Thyroid gland (tissue), 4 donors: ENCODE data around the gene SCN1A. TPM values are rescaled to one million over a fixed set of nuclear protein-coding genes. Genes with fewer than 3 reads are reported as not detected.
"Not testable (repeated sequence)": the region's sequence is repeated elsewhere in the genome, so short reads cannot be mapped to it uniquely, and the experiment has no call there.

Experiments
- DNase-seq, 2 donors: peaks; one replicate each; pipeline ENCODE4 v3.0.0-alpha.2; 2019
- H3K27ac ChIP-seq, 3 donors: fragments of 200-600 bp; sonication (generic); 1 replicate in 2 of 3; 2 replicates in 1 of 3; pipeline ENCODE4 v1.5.1; 2016 to 2019; ENCODE audit warnings: mild to moderate bottlenecking in 1 of 3, moderate library complexity in 1 of 3
- H3K27me3 ChIP-seq: fragments of 200-600 bp; sonication (generic); one replicate; pipeline ENCODE4 v1.5.1; 2019
- H3K36me3 ChIP-seq, 2 donors: fragments of 200-600 bp; sonication (generic); one replicate each; pipeline ENCODE4 v1.5.1; 2016 to 2019
- H3K4me1 ChIP-seq, 2 donors: fragments of 200-600 bp; sonication (generic); one replicate each; pipeline ENCODE4 v1.5.1; 2017 to 2019
- H3K4me3 ChIP-seq, 3 donors: fragments of 200-600 bp; sonication (generic); replicated peaks in 1 of 3; 1 replicate in 2 of 3; 2 replicates in 1 of 3; pipeline ENCODE4 v1.5.1; 2016; ENCODE audit warnings: mild to moderate bottlenecking in 1 of 3
- H3K9me3 ChIP-seq: fragments of 200-600 bp; sonication (generic); one replicate; pipeline ENCODE4 v1.5.1; 2017
- POLR2A ChIP-seq, 2 donors: fragments of 450-650 bp; IDR thresholded peaks; one replicate each; pipeline ENCODE4 v1.6.1; 2017; ENCODE audit warnings: antibody characterized with exemption in 2 of 2, mild to moderate bottlenecking in 2 of 2, moderate library complexity in 1 of 2
- WGBS, 2 donors: methylation state at CpG; one replicate each; pipeline ENCODE4 v1.1.5; 2017; 5-methylcytosine and 5-hydroxymethylcytosine counted together
- intact Hi-C: fragments of 100-400 bp; cut with DNase I; formaldehyde crosslinking; loops from one replicate; pipeline ENCODE4 v1.15.1; 2023
- total RNA-seq, 4 donors: library from RNA; depleted of rRNA; stranded (reverse); fragments of >200 nt; gene quantifications; one replicate each; pipeline ENCODE4 v1.2.3, GENCODE V29; 2016
- TF ChIP-seq, protein P1 (sequence below), 6 experiments: fragments of 200-600 bp in 3 of 6; fragments of 450-650 bp in 3 of 6; sonication (generic) in 3 of 6; IDR thresholded peaks; one replicate each; pipeline ENCODE4 v1.5.1; 2016 to 2019; ENCODE audit warnings: antibody characterized with exemption in 6 of 6, mild to moderate bottlenecking in 2 of 6, inconsistent platforms in 1 of 6, moderate library complexity in 1 of 6

Gene SCN1A
- total RNA-seq, 4 donors from 2014 or later: not detected

GRCh38 chr2:166011660-166012059 is 116.2 kb downstream of the SCN1A start:
- intact Hi-C loops: no loop called here
- no peaks in the 10 kb centered on the region for H3K4me1 ChIP-seq
- TF ChIP-seq, protein P1, sequence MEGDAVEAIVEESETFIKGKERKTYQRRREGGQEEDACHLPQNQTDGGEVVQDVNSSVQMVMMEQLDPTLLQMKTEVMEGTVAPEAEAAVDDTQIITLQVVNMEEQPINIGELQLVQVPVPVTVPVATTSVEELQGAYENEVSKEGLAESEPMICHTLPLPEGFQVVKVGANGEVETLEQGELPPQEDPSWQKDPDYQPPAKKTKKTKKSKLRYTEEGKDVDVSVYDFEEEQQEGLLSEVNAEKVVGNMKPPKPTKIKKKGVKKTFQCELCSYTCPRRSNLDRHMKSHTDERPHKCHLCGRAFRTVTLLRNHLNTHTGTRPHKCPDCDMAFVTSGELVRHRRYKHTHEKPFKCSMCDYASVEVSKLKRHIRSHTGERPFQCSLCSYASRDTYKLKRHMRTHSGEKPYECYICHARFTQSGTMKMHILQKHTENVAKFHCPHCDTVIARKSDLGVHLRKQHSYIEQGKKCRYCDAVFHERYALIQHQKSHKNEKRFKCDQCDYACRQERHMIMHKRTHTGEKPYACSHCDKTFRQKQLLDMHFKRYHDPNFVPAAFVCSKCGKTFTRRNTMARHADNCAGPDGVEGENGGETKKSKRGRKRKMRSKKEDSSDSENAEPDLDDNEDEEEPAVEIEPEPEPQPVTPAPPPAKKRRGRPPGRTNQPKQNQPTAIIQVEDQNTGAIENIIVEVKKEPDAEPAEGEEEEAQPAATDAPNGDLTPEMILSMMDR (IDR thresholded peaks at IDR 0.05): no peak
- TF ChIP-seq POLR2A (IDR thresholded peaks at IDR 0.05): no peak
- no peak overlapping the region for H3K27ac ChIP-seq
- H3K36me3 ChIP-seq: no peaks in the 10 kb centered on the region
- 65 to 77% methylated on average over 1 of the region's 1 CpG for WGBS, 2 donors
- no peaks in the 10 kb centered on the region for H3K9me3 ChIP-seq
- no peak for DNase-seq
- no peak overlapping the region for H3K4me3 ChIP-seq
- no peaks in the 10 kb centered on the region for H3K27me3 ChIP-seq

DNA sequence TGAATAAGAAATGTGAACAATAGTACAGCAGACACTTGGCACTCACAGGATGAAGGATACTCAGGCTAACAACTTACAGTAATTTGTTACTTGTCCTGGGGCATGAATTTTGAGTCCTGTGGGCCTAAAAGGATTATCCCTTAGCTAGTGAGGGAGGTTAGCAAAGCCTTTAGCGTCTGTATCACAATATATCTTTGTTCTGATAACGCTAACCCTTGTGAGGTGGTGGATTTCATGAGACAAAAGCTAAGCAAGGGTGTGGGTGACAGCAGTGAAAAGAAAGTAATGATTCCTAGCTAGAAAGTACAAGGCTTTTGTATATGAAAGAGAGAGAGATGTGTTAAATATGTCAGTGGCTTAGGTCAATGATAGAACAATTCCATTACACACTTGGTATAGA is 127.4 kb downstream of the SCN1A start:
- intact Hi-C loops: no loop called here
- TF ChIP-seq, protein P1 (IDR thresholded peaks at IDR 0.05): no peak
- no peak for TF ChIP-seq POLR2A (IDR thresholded peaks at IDR 0.05)
- WGBS, 2 donors: 69 to 73% methylated on average over 2 of the region's 2 CpGs
- H3K27ac ChIP-seq: no peak overlapping the region
- H3K9me3 ChIP-seq: no peaks in the 10 kb centered on the region
- no peak for DNase-seq
- H3K36me3 ChIP-seq: no peaks in the 10 kb centered on the region
- no peaks in the 10 kb centered on the region for H3K27me3 ChIP-seq
- H3K4me1 ChIP-seq: no peaks in the 10 kb centered on the region
- no peak overlapping the region for H3K4me3 ChIP-seq

GRCh38 chr2:165990846-165991245 is 137.0 kb downstream of the SCN1A start:
- TF ChIP-seq POLR2A (IDR thresholded peaks at IDR 0.05): no peak
- TF ChIP-seq, protein P1 (IDR thresholded peaks at IDR 0.05): no peak

DNA sequence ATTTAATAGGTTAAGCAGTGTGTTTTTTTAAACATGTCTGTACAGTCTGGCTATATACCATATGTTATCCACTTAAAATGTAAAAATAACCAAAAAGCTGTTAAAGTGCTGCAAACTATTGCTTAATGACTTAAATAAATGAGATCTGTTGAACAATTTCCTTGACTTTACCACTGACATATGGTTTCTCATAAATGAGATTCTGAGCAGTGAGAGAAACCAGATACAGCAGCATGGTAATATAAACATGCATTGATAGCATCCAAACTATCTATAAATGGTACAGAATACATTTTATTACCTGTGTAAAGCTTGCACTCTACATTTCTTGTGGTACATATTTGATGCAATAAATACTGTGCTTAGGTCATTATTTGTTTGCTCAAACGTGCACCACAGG is 138.0 kb downstream of the SCN1A start:
- DNase-seq: no peak
- no peaks in the 10 kb centered on the region for H3K4me1 ChIP-seq
- no peak overlapping the region for H3K27ac ChIP-seq
- no peaks in the 10 kb centered on the region for H3K27me3 ChIP-seq
- intact Hi-C loops: no loop called here
- WGBS, 2 donors: 35% methylated on average over 1 of the region's 1 CpG
- no peaks in the 10 kb centered on the region for H3K36me3 ChIP-seq
- H3K4me3 ChIP-seq: no peak overlapping the region
- H3K9me3 ChIP-seq: no peaks in the 10 kb centered on the region
- TF ChIP-seq, protein P1 (IDR thresholded peaks at IDR 0.05): no peak
- no peak for TF ChIP-seq POLR2A (IDR thresholded peaks at IDR 0.05)

More at GRCh38 chr2:165990846-165991245, 137.0 kb downstream of the SCN1A start:
- Histone ChIP-seq H3K36me3 (no peaks in the 10 kb centered on the region), H3K4me3 (no peak overlapping the region), H3K9me3 (no peaks in the 10 kb centered on the region), H3K4me1 (no peaks in the 10 kb centered on the region), H3K27ac (no peak overlapping the region), H3K27me3 (no peaks in the 10 kb centered on the region)
- no peak for DNase-seq
- intact Hi-C loops: no loop called here

- no peaks in the 10 kb centered on the region for H3K4me1 ChIP-seq
- no peaks in the 10 kb centered on the region for H3K36me3 ChIP-seq
- H3K27ac ChIP-seq: no peak overlapping the region
- intact Hi-C loops: no loop called here
- H3K4me3 ChIP-seq: no peak overlapping the region
- no peak for TF ChIP-seq POLR2A (IDR thresholded peaks at IDR 0.05)
- TF ChIP-seq, protein P1 (IDR thresholded peaks at IDR 0.05): no peak
- H3K27me3 ChIP-seq: no peaks in the 10 kb centered on the region
- no peak for DNase-seq
- no peaks in the 10 kb centered on the region for H3K9me3 ChIP-seq
Observed at GRCh38 chr2:165985120-165985519, 142.7 kb downstream of the SCN1A start.

DNA sequence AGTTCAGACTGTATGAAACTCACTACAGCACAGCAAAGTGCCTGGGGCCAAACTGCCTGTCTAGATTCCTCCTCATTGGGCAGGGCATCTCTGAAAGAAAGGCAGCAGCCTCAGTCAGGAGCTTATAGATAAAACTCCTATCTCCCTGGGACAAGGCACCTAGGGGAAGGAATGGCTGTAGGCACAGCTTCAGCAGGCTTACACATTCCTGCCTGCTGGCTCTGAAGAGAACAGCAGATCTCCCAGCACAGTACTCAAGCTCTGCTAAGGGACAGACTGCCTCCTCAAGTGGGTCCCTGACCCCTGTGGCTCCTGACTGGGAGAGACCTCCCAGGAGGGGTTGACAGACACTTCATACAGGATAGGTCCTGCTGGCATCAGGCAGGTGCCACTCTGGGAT is 155.7 kb downstream of the SCN1A start:
- H3K9me3 ChIP-seq, DNase-seq, intact Hi-C loops, H3K36me3 ChIP-seq, H3K27ac ChIP-seq, H3K27me3 ChIP-seq, H3K4me1 ChIP-seq, H3K4me3 ChIP-seq: not testable (repeated sequence)
